H1 (cell line): Measurements from ENCODE around the gene NDUFS5. TPM values are rescaled to one million over a fixed set of nuclear protein-coding genes. Genes with fewer than 3 reads are reported as not detected.

Experiments used
- CTCF ChIA-PET: fragments of 300-600 bp; sonication (Branson Sonifier 250); formaldehyde crosslinking; loops from one replicate; lab custom pipeline; 2021; ENCODE audit not compliant: partially characterized antibody; lab: Charles Lee
- POLR2A ChIA-PET: fragments of 300-600 bp; sonication (Branson Sonifier 250); formaldehyde crosslinking; loops from one replicate; lab custom pipeline; 2021; ENCODE audit warnings: inconsistent platforms; ENCODE audit not compliant: partially characterized antibody; lab: Charles Lee
- DNase-seq, 2 experiments: peaks; one replicate each; pipeline versions ENCODE4 v3.0.0 to v3.0.0-alpha.2; 2010 to 2022; ENCODE audit warnings: low spot score in 2 of 2, low read depth in 1 of 2, mixed read lengths in 1 of 2
- FAIRE-seq: peaks from 2 replicates; lab custom pipeline; 2011; peaks lifted over from hg19 to GRCh38; lab: Jason Lieb, UNC
- H2AFZ ChIP-seq: 2 replicates; pipeline ENCODE4 v1.8.1; 2012; ENCODE audit warnings: low read length, inconsistent platforms
- H2AK5ac ChIP-seq: 2 replicates; pipeline ENCODE4 v1.6.1; 2013; ENCODE audit warnings: low read depth, low read length
- H2BK120ac ChIP-seq: replicated peaks from 2 replicates; pipeline ENCODE3; 2013; ENCODE audit warnings: low read depth, low read length, inconsistent platforms
- H2BK12ac ChIP-seq: 2 replicates; pipeline ENCODE4 v1.6.1; 2013; ENCODE audit warnings: low read depth, low read length
- H2BK15ac ChIP-seq: 2 replicates; pipeline ENCODE4 v1.6.1; 2013; ENCODE audit warnings: low read length
- H2BK20ac ChIP-seq: 2 replicates; pipeline ENCODE4 v1.6.1; 2013; ENCODE audit warnings: low read length
- H2BK5ac ChIP-seq: 2 replicates; pipeline ENCODE4 v1.6.1; 2013; ENCODE audit warnings: low read depth, low read length
- H3K14ac ChIP-seq: 2 replicates; pipeline ENCODE4 v1.6.1; 2013; ENCODE audit warnings: inconsistent platforms; ENCODE audit not compliant: insufficient read length
- H3K18ac ChIP-seq: 2 replicates; pipeline ENCODE4 v1.6.1; 2013; ENCODE audit warnings: low read length; ENCODE audit errors: extremely low read depth
- H3K23ac ChIP-seq: 2 replicates; pipeline ENCODE4 v1.6.1; 2013; ENCODE audit warnings: inconsistent platforms; ENCODE audit not compliant: insufficient read length
- H3K23me2 ChIP-seq: 2 replicates; pipeline ENCODE4 v1.6.1; 2013; ENCODE audit warnings: low read depth, low read length
- H3K27ac ChIP-seq: 2 replicates; pipeline ENCODE4 v1.6.1; 2011; ENCODE audit warnings: low read depth, low read length, inconsistent platforms
- H3K27me3 ChIP-seq, 4 experiments: replicated peaks in 1 of 4; 1 replicate in 1 of 4; 2 replicates in 3 of 4; pipeline versions ENCODE4 v1.6.1 to v1.8.1; 2011 to 2013; ENCODE audit warnings: low read length in 3 of 4, mild to moderate bottlenecking in 3 of 4, inconsistent platforms in 2 of 4, mixed read lengths in 2 of 4, moderate library complexity in 1 of 4; ENCODE audit not compliant: control insufficient read depth in 3 of 4, insufficient read depth in 3 of 4; ENCODE audit errors: extremely low read depth in 1 of 4
- H3K36me3 ChIP-seq, 4 experiments: 2 replicates each; pipeline versions ENCODE4 v1.6.1 to v1.8.1; 2011 to 2013; ENCODE audit warnings: mild to moderate bottlenecking in 4 of 4, low read length in 3 of 4, moderate library complexity in 2 of 4, control low read depth in 1 of 4, inconsistent platforms in 1 of 4; ENCODE audit not compliant: insufficient read depth in 4 of 4, control insufficient read depth in 2 of 4
- H3K4ac ChIP-seq: replicated peaks from 2 replicates; pipeline ENCODE3; 2013; ENCODE audit warnings: low read length, low read depth, mixed read lengths, inconsistent platforms; ENCODE audit not compliant: insufficient read length
- H3K4me1 ChIP-seq, 4 experiments: replicated peaks in 1 of 4; 1 replicate in 1 of 4; 2 replicates in 3 of 4; pipeline versions ENCODE4 v1.6.1 to v1.8.1; 2011 to 2013; ENCODE audit warnings: low read length in 3 of 4, inconsistent platforms in 2 of 4, mixed read lengths in 1 of 4; ENCODE audit not compliant: insufficient read depth in 4 of 4, control insufficient read depth in 3 of 4
- H3K4me2 ChIP-seq, 2 experiments: 2 replicates each; pipeline versions ENCODE4 v1.6.1 to v1.8.1; 2011 to 2013; ENCODE audit warnings: low read depth in 2 of 2, low read length in 2 of 2, control low read depth in 1 of 2, inconsistent platforms in 1 of 2, mild to moderate bottlenecking in 1 of 2; ENCODE audit not compliant: insufficient read depth in 1 of 2
- H3K4me3 ChIP-seq, 4 experiments: fragments of 200-600, 300-600 bp in 1 of 4; sonication (generic), shearing (Covaris generic), sonication (Bioruptor Twin) in 1 of 4; 2 replicates each; pipeline versions ENCODE4 v1.5.1 to v1.8.1; 2011 to 2016; ENCODE audit warnings: low read length in 4 of 4, low read depth in 3 of 4, control low read depth in 2 of 4, inconsistent platforms in 2 of 4, mild to moderate bottlenecking in 2 of 4, mixed read lengths in 1 of 4, moderate library complexity in 1 of 4; ENCODE audit not compliant: insufficient read depth in 2 of 4; ENCODE audit errors: extremely low read depth in 1 of 4
- H3K56ac ChIP-seq: replicated peaks from 2 replicates; pipeline ENCODE3; 2013; ENCODE audit warnings: low read depth, mild to moderate bottlenecking, mixed read lengths, low read length, inconsistent platforms; ENCODE audit not compliant: insufficient read length
- H3K79me1 ChIP-seq: 2 replicates; pipeline ENCODE4 v1.6.1; 2013; ENCODE audit warnings: low read depth, low read length, control low read depth
- H3K79me2 ChIP-seq, 2 experiments: 2 replicates each; pipeline versions ENCODE4 v1.6.1 to v1.8.1; 2012 to 2013; ENCODE audit warnings: low read length in 2 of 2, mild to moderate bottlenecking in 2 of 2, inconsistent platforms in 1 of 2; ENCODE audit not compliant: insufficient read depth in 2 of 2, control insufficient read depth in 1 of 2
- H3K9ac ChIP-seq, 4 experiments: replicated peaks in 1 of 4; 1 replicate in 1 of 4; 2 replicates in 3 of 4; pipeline versions ENCODE4 v1.6.1 to v1.8.1; 2011 to 2013; ENCODE audit warnings: low read depth in 3 of 4, low read length in 3 of 4, control low read depth in 2 of 4, mild to moderate bottlenecking in 2 of 4, moderate library complexity in 2 of 4, inconsistent platforms in 1 of 4; ENCODE audit errors: extremely low read depth in 1 of 4
- H3K9me3 ChIP-seq, 2 experiments: 2 replicates each; pipeline versions ENCODE4 v1.6.1 to v1.8.1; 2012 to 2013; ENCODE audit warnings: mild to moderate bottlenecking in 2 of 2, moderate library complexity in 2 of 2, control low read depth in 1 of 2, inconsistent platforms in 1 of 2, low read depth in 1 of 2, low read length in 1 of 2, mixed read lengths in 1 of 2; ENCODE audit not compliant: insufficient read depth in 2 of 2
- H4K20me1 ChIP-seq, 2 experiments: replicated peaks in 1 of 2; 2 replicates each; pipeline versions ENCODE3 to v1.8.1; 2011 to 2013; ENCODE audit warnings: inconsistent platforms in 2 of 2, low read length in 2 of 2, mild to moderate bottlenecking in 1 of 2; ENCODE audit not compliant: insufficient read depth in 2 of 2, control insufficient read depth in 1 of 2
- H4K5ac ChIP-seq: 2 replicates; pipeline ENCODE4 v1.6.1; 2013; ENCODE audit warnings: low read length, low read depth, mixed read lengths, inconsistent platforms; ENCODE audit not compliant: insufficient read length
- H4K8ac ChIP-seq: 2 replicates; pipeline ENCODE4 v1.8.0; 2013; ENCODE audit warnings: mild to moderate bottlenecking, moderate library complexity, low read length, inconsistent platforms; ENCODE audit not compliant: insufficient read depth; ENCODE audit errors: extremely low read depth
- H4K91ac ChIP-seq: replicated peaks from 2 replicates; pipeline ENCODE3; 2013; ENCODE audit warnings: low read length, mixed read lengths, inconsistent platforms; ENCODE audit not compliant: insufficient read length
- ASH2L ChIP-seq: fragments of 200-600, 300-600 bp; sonication (generic); IDR thresholded peaks from one replicate; pipeline ENCODE4 v1.7.1; 2017; ENCODE audit warnings: low read length
- CBX5 ChIP-seq: fragments of 300-800, 300-1000 bp; sonication (generic); IDR thresholded peaks from 2 replicates; pipeline ENCODE4 v1.7.1; 2016; ENCODE audit warnings: antibody characterized with exemption, low read length, low read depth
- CTBP2 ChIP-seq: IDR thresholded peaks from 2 replicates; pipeline ENCODE4 v1.7.0; 2011; ENCODE audit warnings: borderline replicate concordance, mild to moderate bottlenecking, moderate library complexity, mixed read lengths, low read length; ENCODE audit not compliant: insufficient read depth, insufficient read length
- EP300 ChIP-seq, 2 experiments: IDR thresholded peaks; 1 replicate in 1 of 2; 2 replicates in 1 of 2; pipeline ENCODE4 v1.6.1; 2011 to 2012; ENCODE audit warnings: low read depth in 2 of 2, low read length in 2 of 2, mild to moderate bottlenecking in 2 of 2, borderline replicate concordance in 1 of 2, inconsistent platforms in 1 of 2, moderate library complexity in 1 of 2
- HDAC2 ChIP-seq, 2 experiments: fragments of 300-600 bp in 1 of 2; sonication (generic) in 1 of 2; IDR thresholded peaks; 2 replicates each; pipeline ENCODE4 v1.6.1; 2011 to 2012; ENCODE audit warnings: low read depth in 2 of 2, low read length in 2 of 2, mild to moderate bottlenecking in 2 of 2, moderate library complexity in 2 of 2, borderline replicate concordance in 1 of 2, inconsistent platforms in 1 of 2
- KDM1A ChIP-seq: fragments of 200-600, 300-600 bp; sonication (generic); IDR thresholded peaks from 2 replicates; pipeline ENCODE4 v1.7.1; 2016; ENCODE audit warnings: mild to moderate bottlenecking, low read length, borderline replicate concordance
- KDM5A ChIP-seq: fragments of 200-600 bp; IDR thresholded peaks from 2 replicates; pipeline ENCODE4 v1.7.1; 2012; ENCODE audit warnings: mild to moderate bottlenecking, low read length, inconsistent platforms, mixed read lengths
- POU5F1 ChIP-seq: IDR thresholded peaks from 2 replicates; pipeline ENCODE4 v1.6.1; 2011; ENCODE audit warnings: low read depth, mild to moderate bottlenecking, low read length, moderate library complexity
- SP1 ChIP-seq: IDR thresholded peaks from 2 replicates; pipeline ENCODE4 v1.6.1; 2011; ENCODE audit warnings: low read depth, low read length
- TAF1 ChIP-seq: IDR thresholded peaks from 2 replicates; pipeline ENCODE4 v1.6.1; 2011; ENCODE audit warnings: mild to moderate bottlenecking, low read depth, low read length
- WGBS, 2 experiments: shearing (Covaris generic) in 1 of 2; methylation state at CpG; one replicate each; pipeline versions ENCODE4 v1.1.6 to v1.1.7; 2013 to 2015; ENCODE audit warnings: low lambda C conversion rate in 2 of 2, mixed read lengths in 2 of 2, inconsistent platforms in 1 of 2, low coverage in 1 of 2, missing lambda C conversion rate in 1 of 2; ENCODE audit not compliant: insufficient replicate concordance in 2 of 2, insufficient coverage in 1 of 2, insufficient read length in 1 of 2; ENCODE audit errors: extremely low coverage in 1 of 2, missing lambda C conversion rate in 1 of 2; 5-methylcytosine and 5-hydroxymethylcytosine counted together
- polyA plus RNA-seq, 7 experiments: library from polyadenylated mRNA; depleted of rRNA in 3 of 7; stranded (reverse) in 5 of 7; unstranded in 2 of 7; fragments of >200 nt in 5 of 7; fragments of 200-250 nt in 2 of 7; gene quantifications; 1 replicate in 5 of 7; 2 replicates in 1 of 7; 4 replicates in 1 of 7; pipeline versions ENCODE4 v1.2.1 to v1.2.3, GENCODE V29; 2011 to 2013; ENCODE audit warnings: missing spikeins in 2 of 7, mixed read lengths in 2 of 7
- total RNA-seq: library from RNA; stranded (reverse); fragmentation: NEBNext Ultra II Directional; extraction: Animal tissue kit (Norgen Biotek cat#: 25700); gene quantifications from 2 replicates; pipeline ENCODE4 v1.2.1, GENCODE V29; 2021

The NDUFS5 gene
- total and polyA plus RNA-seq, 2 of the 8 experiments (the other 6 are each of a cell fraction or from before 2014, with no cell fraction given) = 435 to 835 TPM

DNA sequence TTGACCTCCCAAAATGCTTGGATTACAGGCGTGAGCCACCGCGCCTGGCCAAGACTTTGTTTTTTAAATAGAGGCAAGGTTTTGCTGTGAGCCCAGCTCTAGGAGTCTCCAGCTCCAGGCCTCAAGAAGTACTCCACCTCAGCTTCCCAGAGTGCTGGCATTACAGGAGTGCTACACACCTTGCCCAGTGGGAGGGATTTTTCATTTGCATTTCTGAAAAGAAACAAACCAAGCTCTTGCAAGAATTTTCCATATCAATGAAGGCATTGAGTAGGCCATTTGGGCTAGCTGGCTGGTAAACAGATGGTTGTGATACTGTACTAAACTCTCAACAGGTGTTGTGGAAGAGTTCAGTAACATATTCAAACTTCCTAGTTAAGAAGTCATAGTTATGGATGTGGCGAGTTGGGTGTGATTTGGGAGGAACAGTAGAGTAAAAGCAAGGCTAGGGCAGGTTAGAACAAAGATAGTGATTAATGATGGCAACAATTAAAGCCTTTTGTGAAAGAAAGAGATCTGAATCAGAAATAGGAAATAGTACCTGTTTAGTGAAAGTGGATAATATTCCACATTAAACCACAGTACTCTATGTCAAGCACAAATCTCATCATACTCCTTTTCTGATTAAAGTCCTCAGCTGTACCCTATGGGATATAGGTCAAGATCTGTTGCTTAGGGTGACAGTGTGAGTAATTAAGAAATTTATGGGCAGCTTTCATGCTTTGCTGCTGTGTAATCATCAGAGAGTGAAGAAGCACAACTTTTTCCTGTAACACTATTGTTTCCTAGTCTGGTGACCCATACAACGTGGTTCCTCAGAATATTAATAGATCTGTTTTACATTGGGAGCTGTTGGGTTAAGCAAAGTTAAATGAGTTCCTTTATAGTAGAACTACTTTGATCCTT lies 24.4 kb upstream of the NDUFS5 start:
- Histone ChIP-seq H4K91ac (no peak overlapping the region), H2BK12ac (no peak overlapping the region), H3K9me3 (no peaks in the 10 kb centered on the region), H2BK120ac (no peak overlapping the region), H3K79me2 (peaks cover 3 to 47% of the 10 kb centered on the region in 2 experiments; a peak in 3 of 4 replicates), H2AFZ (no peak overlapping the region), H3K56ac (no peak overlapping the region), H3K79me1 (no peaks in the 10 kb centered on the region; the same call in none of the 2 replicates), H2BK15ac (no peak overlapping the region), H3K4me1 (peaks cover 0 to 20% (median 13%) of the 10 kb centered on the region in 4 experiments), H2BK5ac (no peak overlapping the region), H3K14ac (no peak overlapping the region), H3K36me3 (peaks cover 29 to 97% (median 68%) of the 10 kb centered on the region in 4 experiments), H3K23me2 (no peaks in the 10 kb centered on the region), H2BK20ac (no peak overlapping the region), H3K27me3 (no peaks in the 10 kb centered on the region), H4K8ac (no peak overlapping the region), H3K4me3 (peak overlapping the region in 1 of 4 experiments; percentile 32; a peak in 1 of 8 replicates), H3K4me2 (peak overlapping the region; percentile 31 to 45; a peak in 3 of 4 replicates), H3K18ac (no peak overlapping the region), H3K9ac (no peak overlapping the region), H3K23ac (no peak overlapping the region), H3K4ac (no peak overlapping the region), H4K5ac (no peak overlapping the region), H3K27ac (peak overlapping the region; percentile 1; the same call in 1 of the 2 replicates), H2AK5ac (no peak overlapping the region), H4K20me1 (peaks cover 16 to 29% of the 10 kb centered on the region in 2 experiments)
- FAIRE-seq (peak; percentile 89), DNase-seq (peak in 1 of 2 experiments; percentile 51)
- POLR2A ChIA-PET = interaction anchor here (0.6 to 11.1 kb wide), 13 partner anchors 8 to 129 kb away, joined by 3 to 182 read pairs (median 4); partner anchors contain the start of genes GJA9, MYCBP, NDUFS5 and RHBDL2
- 27% methylated on average over 5 of the region's 5 CpGs; no CpG with 5 or more reads in 1 of the 2 experiments for WGBS, 2 experiments
- CTCF ChIA-PET = interaction anchor here (0.7 to 1.2 kb wide), 5 partner anchors 9 to 129 kb away, joined by 3 to 5 read pairs (median 3); partner anchors contain the start of gene MYCBP
- TF ChIP-seq ASH2L = peak; percentile 20
- TF ChIP-seq KDM5A = no peak
- TF ChIP-seq CTBP2 = no peak
- peak; percentile 66; the same call in 1 of the 2 replicates for TF ChIP-seq POU5F1
- 0 out of 2 replicates have a peak, but pooled peaks have one; percentile 32 for TF ChIP-seq SP1
- no peak for TF ChIP-seq KDM1A
- no peak for TF ChIP-seq CBX5
- 0 out of 4 replicates have a peak, but pooled peaks of 1 of the 2 experiments have one; percentile 4 for TF ChIP-seq HDAC2 (IDR thresholded peaks at IDR 0.05; ENCODE audit: borderline replicate concordance in 1 of 2, low read depth in 2 of 2, low read length in 2 of 2)
- no peak for TF ChIP-seq TAF1
- peak in 1 of 2 experiments; percentile 66; a peak in 1 of 3 replicates for TF ChIP-seq EP300 (IDR thresholded peaks at IDR 0.05; ENCODE audit: borderline replicate concordance in 1 of 2, low read depth in 2 of 2, low read length in 2 of 2)
